ENCODE measurements around the gene MCRIP2. TPM values are rescaled to one million over a fixed set of nuclear protein-coding genes. Genes with fewer than 3 reads are reported as not detected.
A peak's percentile ranks its signal among the peaks of the same experiment; 100 is the strongest.
"Not testable (repeated sequence)": the region's sequence is repeated elsewhere in the genome, so short reads cannot be mapped to it uniquely, and the experiment has no call there.

Gene MCRIP2
- total RNA-seq, result 10 to 100 TPM; 10.3 to 58.8 (median 31.3) TPM

- H3K27ac ChIP-seq, result peak within 1 kb of the TSS; percentile 76 to 87
- WGBS, 10 experiments, result 0% methylated on average over 4 of the region's 81 CpGs; no CpG with 5 or more reads in 9 of the 10 experiments
- peaks cover 25 to 26% of the 10 kb centered on the region in 2 donors for H3K4me1 ChIP-seq (replicated peaks in 1 of 2)
- in situ Hi-C loops (cut with MboI; ENCODE audit: low pct_unique_long_range_greater_than_20kb in 2 of 9, low sequenced_read_pairs in 9 of 9, unreplicated experiment in 9 of 9), result no loop called here
- peak; percentile 57 to 75 (median 69) for ATAC-seq (replicated peaks in 6 of 8)
- peak within 1 kb of the TSS; percentile 48 to 86 (median 61) for H3K4me3 ChIP-seq
Observed at GRCh38 chr16:641326-642188, at the start of gene MCRIP2. TSS of gene MCRIP2 (plus strand) at chr16:641828. CDS start at chr16:641992, 164 bp downstream.

GRCh38 chr16:591892-592517, 49.6 kb upstream of the MCRIP2 start:
- no peak for ATAC-seq (replicated peaks in 6 of 8)
- WGBS, 10 experiments, result 60 to 100% (median 93%) methylated on average over 3 to 8 of the region's 15 CpGs; no CpG with 5 or more reads in 6 of the 10 experiments
- peaks cover 12 to 14% of the 10 kb centered on the region in 2 donors for H3K4me1 ChIP-seq (replicated peaks in 1 of 2)
- H3K4me3 ChIP-seq, result no peak overlapping the region
- in situ Hi-C loops (cut with MboI; ENCODE audit: low pct_unique_long_range_greater_than_20kb in 2 of 9, low sequenced_read_pairs in 9 of 9, unreplicated experiment in 9 of 9), result no loop called here
- H3K27ac ChIP-seq, result no peak overlapping the region

- peaks cover 11% of the 10 kb centered on the region in 2 donors for H3K4me1 ChIP-seq (replicated peaks in 1 of 2)
- 83 to 100% (median 96%) methylated on average over 2 to 11 of the region's 24 CpGs; no CpG with 5 or more reads in 5 of the 10 experiments for WGBS, 10 experiments
- ATAC-seq (replicated peaks in 6 of 8), result no peak
- H3K27ac ChIP-seq, result no peak overlapping the region
- in situ Hi-C loops (cut with MboI; ENCODE audit: low pct_unique_long_range_greater_than_20kb in 2 of 9, low sequenced_read_pairs in 9 of 9, unreplicated experiment in 9 of 9), result no loop called here
- H3K4me3 ChIP-seq, result no peak overlapping the region
Observed at GRCh38 chr16:592518-593306, 48.9 kb upstream of the MCRIP2 start.

- 87 to 100% (median 99%) methylated on average over 2 to 6 of the region's 9 CpGs; no CpG with 5 or more reads in 2 of the 10 experiments for WGBS, 10 experiments
- Histone ChIP-seq H3K27ac (no peak overlapping the region), H3K4me3 (no peak overlapping the region), H3K4me1 (replicated peaks in 1 of 2) (peaks cover 5% of the 10 kb centered on the region in 2 donors)
- ATAC-seq (replicated peaks in 6 of 8), result no peak
- in situ Hi-C loops (cut with MboI; ENCODE audit: low pct_unique_long_range_greater_than_20kb in 2 of 9, low sequenced_read_pairs in 9 of 9, unreplicated experiment in 9 of 9), result no loop called here
Observed at GRCh38 chr16:593406-593805, 48.2 kb upstream of the MCRIP2 start.

DNA sequence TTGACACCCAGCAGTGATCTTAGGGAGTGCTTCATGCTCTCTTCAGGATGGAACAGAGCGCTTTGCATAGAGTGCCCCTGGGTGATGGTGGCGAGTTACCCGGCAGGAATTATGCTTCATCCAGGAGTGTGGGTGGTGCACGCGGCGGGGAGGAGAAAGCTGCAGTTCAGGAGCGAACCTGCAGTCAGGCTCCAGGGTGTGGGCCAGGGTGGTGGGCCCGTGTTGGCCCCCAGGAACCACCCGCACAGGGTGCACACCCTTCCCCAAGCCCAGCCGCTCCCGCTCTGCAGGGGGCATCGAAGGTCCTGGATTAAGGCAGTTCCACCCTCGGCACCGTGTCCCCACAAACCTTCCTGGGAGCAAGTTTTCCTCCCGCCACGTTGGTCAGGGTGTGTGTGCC, 47.8 kb upstream of the MCRIP2 start:
- no peak for ATAC-seq (replicated peaks in 6 of 8)
- H3K4me3 ChIP-seq, result no peak overlapping the region
- 70 to 100% (median 90%) methylated on average over 1 to 5 of the region's 16 CpGs; no CpG with 5 or more reads in 4 of the 10 experiments for WGBS, 10 experiments
- H3K4me1 ChIP-seq (replicated peaks in 1 of 2), result peaks cover 5% of the 10 kb centered on the region in 2 donors
- in situ Hi-C loops (cut with MboI; ENCODE audit: low pct_unique_long_range_greater_than_20kb in 2 of 9, low sequenced_read_pairs in 9 of 9, unreplicated experiment in 9 of 9), result no loop called here
- H3K27ac ChIP-seq, result no peak overlapping the region

- ATAC-seq (replicated peaks in 6 of 8), result no peak
Observed at GRCh38 chr16:595094-595528, 46.5 kb upstream of the MCRIP2 start.

GRCh38 chr16:595942-596735, 45.5 kb upstream of the MCRIP2 start:
- in situ Hi-C loops (cut with MboI; ENCODE audit: low pct_unique_long_range_greater_than_20kb in 2 of 9, low sequenced_read_pairs in 9 of 9, unreplicated experiment in 9 of 9), result no loop called here
- no peak overlapping the region for H3K4me3 ChIP-seq
- no peak overlapping the region for H3K27ac ChIP-seq
- WGBS, 10 experiments, result 60 to 100% (median 83%) methylated on average over 1 to 22 of the region's 34 CpGs; no CpG with 5 or more reads in 4 of the 10 experiments
- no peaks in the 10 kb centered on the region for H3K4me1 ChIP-seq (replicated peaks in 1 of 2)
- no peak for ATAC-seq (replicated peaks in 6 of 8)

More at GRCh38 chr16:595094-595528, 46.5 kb upstream of the MCRIP2 start:
- 50% methylated on average over 2 of the region's 18 CpGs; no CpG with 5 or more reads in 9 of the 10 experiments for WGBS, 10 experiments
- no peak overlapping the region for H3K27ac ChIP-seq
- H3K4me3 ChIP-seq, result no peak overlapping the region
- in situ Hi-C loops (cut with MboI; ENCODE audit: low pct_unique_long_range_greater_than_20kb in 2 of 9, low sequenced_read_pairs in 9 of 9, unreplicated experiment in 9 of 9), result no loop called here
- peaks cover 5% of the 10 kb centered on the region in 2 donors for H3K4me1 ChIP-seq (replicated peaks in 1 of 2)

DNA sequence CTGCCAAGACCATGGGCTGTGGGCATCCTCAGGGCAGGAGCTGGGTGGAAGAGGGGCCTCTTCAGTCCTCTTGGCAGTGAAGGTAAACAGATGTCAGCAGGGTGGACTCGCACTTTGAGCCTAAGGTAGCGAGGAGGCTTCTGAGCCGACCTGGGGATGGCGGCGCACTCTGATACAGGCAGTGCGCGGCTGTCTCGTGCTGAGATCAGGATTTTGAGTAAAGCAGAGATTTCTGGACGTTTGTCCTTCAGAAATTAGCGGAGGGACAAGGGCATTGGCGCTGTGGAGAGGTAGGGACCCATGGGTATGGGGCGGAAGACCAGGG, 44.9 kb upstream of the MCRIP2 start:
- Histone ChIP-seq H3K27ac (no peak overlapping the region), H3K4me1 (replicated peaks in 1 of 2) (no peaks in the 10 kb centered on the region), H3K4me3 (no peak overlapping the region)
- 95% methylated on average over 6 of the region's 12 CpGs; no CpG with 5 or more reads in 9 of the 10 experiments for WGBS, 10 experiments
- ATAC-seq (replicated peaks in 6 of 8), result no peak
- in situ Hi-C loops (cut with MboI; ENCODE audit: low pct_unique_long_range_greater_than_20kb in 2 of 9, low sequenced_read_pairs in 9 of 9, unreplicated experiment in 9 of 9), result no loop called here

- H3K4me3 ChIP-seq; H3K27ac ChIP-seq; H3K4me1 ChIP-seq (replicated peaks in 1 of 2); in situ Hi-C loops (cut with MboI; ENCODE audit: low pct_unique_long_range_greater_than_20kb in 2 of 9, low sequenced_read_pairs in 9 of 9, unreplicated experiment in 9 of 9); ATAC-seq (replicated peaks in 6 of 8): not testable (repeated sequence)
- 92 to 100% (median 100%) methylated on average over 1 to 5 of the region's 7 CpGs; no CpG with 5 or more reads in 3 of the 10 experiments for WGBS, 10 experiments
Observed at GRCh38 chr16:597655-598054, 44.0 kb upstream of the MCRIP2 start.

GRCh38 chr16:598823-599739, 42.5 kb upstream of the MCRIP2 start:
- 93 to 100% (median 100%) methylated on average over 2 to 8 of the region's 43 CpGs; no CpG with 5 or more reads in 5 of the 10 experiments for WGBS, 10 experiments
- Histone ChIP-seq H3K4me1 (replicated peaks in 1 of 2) (no peaks in the 10 kb centered on the region), H3K4me3 (no peak overlapping the region), H3K27ac (no peak overlapping the region)
- ATAC-seq (replicated peaks in 6 of 8), result peak in 2 of 8 experiments; percentile 13
- in situ Hi-C loops (cut with MboI; ENCODE audit: low pct_unique_long_range_greater_than_20kb in 2 of 9, low sequenced_read_pairs in 9 of 9, unreplicated experiment in 9 of 9), result no loop called here

DNA sequence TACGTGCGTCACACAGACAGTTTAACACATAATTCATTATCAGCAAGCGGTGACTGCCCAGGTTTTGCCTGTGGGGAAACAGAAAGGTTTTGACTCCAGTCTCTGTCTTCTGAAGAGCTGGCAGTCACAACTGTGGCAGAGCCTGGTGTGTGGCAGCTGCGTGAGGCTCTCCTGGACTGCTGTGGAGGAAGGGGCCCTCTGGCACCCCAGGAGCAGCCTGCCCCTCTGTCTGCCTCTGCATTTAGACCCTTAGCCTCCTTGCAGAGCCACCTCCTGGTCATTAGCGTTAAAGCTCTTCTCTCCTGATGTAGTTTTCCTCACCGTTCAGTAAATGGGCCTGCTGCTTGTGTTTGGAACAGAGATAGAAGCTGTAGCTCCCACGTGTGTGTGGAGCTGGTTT, 40.8 kb upstream of the MCRIP2 start:
- WGBS, 10 experiments, result 0 to 90% (median 58%) methylated on average over 1 to 5 of the region's 7 CpGs; no CpG with 5 or more reads in 4 of the 10 experiments
- ATAC-seq (replicated peaks in 6 of 8), result peak in 5 of 8 experiments; percentile 26 to 65 (median 37)
- H3K27ac ChIP-seq, result no peak overlapping the region
- H3K4me3 ChIP-seq, result no peak overlapping the region
- no peaks in the 10 kb centered on the region for H3K4me1 ChIP-seq (replicated peaks in 1 of 2)
- in situ Hi-C loops (cut with MboI; ENCODE audit: low pct_unique_long_range_greater_than_20kb in 2 of 9, low sequenced_read_pairs in 9 of 9, unreplicated experiment in 9 of 9), result no loop called here
